Mucosa of gallbladder (tissue), 1 donor: Measurements from ENCODE around the gene ESM1. TPM values are rescaled to one million over a fixed set of nuclear protein-coding genes. Genes with fewer than 3 reads are reported as not detected.

Experiments
- DNase-seq: peaks from one replicate; pipeline ENCODE4 v3.0.0-alpha.2; 2020; ENCODE audit warnings: low spot score
- total RNA-seq: library from RNA; stranded (reverse); gene quantifications from one replicate; pipeline ENCODE4 v1.2.1, GENCODE V29; 2021
- donor health status: DM: no; HTN: no; CAD: no.

ESM1 gene
- total RNA-seq, 1 donor from 2014 or later, result 0.40 TPM

DNA sequence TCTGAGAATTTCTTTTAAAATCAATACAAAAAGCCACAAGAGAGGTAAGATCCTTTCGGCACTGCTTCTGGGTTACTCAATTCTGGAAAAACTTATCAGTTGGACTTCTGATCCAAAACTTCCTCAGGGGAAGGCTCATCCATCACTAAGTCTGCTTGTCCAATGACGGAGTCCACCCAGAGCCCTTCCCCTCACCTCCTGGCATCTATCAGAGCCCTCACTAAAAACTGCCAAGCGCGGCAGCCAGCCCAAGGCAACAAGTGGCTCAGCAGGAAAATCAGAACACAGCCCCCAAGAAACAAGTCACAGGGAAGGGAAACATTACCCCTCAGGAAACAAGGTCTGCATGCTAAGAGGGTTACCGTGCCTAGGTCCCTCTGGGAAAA lies 869 bp upstream of the ESM1 start:
- no peak for DNase-seq

DNA sequence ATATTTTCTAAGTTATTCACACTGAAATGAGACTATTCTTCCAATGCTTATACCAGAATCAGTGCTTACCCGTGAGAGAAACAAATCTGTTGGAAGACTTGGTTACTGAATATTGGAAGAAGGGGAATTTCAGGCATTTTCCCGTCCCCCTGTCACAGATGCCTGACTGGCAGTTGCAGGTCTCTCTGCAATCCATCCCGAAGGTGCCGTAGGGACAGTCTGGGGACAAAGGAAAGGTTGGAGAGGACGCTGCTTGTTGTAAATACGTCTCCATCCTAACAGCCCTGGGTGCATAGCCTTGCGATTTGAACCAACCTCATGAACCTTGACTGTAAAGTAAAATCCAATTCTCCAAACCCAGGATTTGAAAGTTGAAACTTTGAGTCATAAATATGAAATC lies 3.5 kb downstream of the ESM1 start:
- no peak for DNase-seq

DNA sequence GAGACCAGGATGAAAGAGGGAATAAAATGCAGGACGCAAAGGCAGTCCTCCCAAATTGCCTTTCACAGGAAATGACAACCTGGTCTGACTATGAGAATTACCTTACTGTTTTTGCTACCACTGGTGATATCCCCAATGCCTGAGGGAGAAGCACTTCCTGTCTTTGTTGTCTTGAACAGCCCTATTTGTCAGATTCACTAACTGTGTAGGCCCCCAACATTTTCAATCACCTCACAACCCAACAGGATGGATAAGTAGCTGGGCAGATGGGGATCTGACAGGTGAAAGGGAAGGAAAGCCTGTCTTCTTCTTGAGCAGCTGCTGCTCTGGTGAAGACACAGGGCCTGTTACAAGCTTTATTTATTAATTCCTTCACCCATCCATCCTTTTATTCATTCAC lies 9.7 kb downstream of the ESM1 start:
- DNase-seq, result no peak

DNA sequence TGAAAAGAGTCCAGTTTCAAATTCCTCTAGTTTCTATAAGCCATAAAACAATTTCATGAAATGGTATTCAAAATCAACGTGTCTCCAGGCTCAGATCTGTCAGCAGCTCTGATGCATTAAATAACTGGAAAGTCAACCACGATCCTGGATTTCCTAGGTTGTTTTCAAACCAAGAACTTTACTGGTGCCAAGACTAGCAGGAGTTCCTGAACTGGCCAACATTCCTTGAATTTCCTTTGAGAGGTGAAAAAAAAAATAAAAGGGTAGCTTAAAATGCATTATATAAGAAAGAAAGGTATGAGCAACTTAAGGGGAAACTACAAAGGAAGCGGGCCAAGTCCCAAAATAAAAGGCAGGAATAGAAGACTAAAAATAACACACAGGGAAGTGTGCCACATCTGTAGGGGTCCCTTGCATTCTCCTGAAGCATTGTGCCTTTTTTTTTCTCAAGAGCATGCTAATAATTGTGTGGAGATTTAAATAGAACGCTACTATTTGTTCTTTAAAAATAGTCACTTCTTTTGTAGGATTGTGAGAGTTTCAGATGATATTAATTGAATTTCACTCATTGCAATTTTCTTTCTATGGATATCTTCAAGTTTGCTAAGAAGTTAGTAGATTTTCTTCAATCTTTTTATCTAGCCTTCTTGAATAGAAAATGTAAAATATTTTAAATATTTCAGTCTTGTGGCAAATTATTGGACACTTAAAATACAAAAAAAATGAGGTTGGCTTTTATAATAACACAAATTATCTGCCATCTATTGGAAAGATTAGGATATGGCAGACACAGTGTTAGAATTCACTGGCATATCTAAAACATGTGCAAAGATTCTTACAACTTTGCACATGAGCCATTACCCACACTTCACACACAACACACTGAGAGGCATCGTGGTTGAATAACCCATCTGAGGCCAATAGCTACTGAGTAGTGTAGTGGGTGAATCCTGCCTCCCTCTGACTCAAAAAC lies 15.3 kb downstream of the ESM1 start:
- no peak for DNase-seq

DNA sequence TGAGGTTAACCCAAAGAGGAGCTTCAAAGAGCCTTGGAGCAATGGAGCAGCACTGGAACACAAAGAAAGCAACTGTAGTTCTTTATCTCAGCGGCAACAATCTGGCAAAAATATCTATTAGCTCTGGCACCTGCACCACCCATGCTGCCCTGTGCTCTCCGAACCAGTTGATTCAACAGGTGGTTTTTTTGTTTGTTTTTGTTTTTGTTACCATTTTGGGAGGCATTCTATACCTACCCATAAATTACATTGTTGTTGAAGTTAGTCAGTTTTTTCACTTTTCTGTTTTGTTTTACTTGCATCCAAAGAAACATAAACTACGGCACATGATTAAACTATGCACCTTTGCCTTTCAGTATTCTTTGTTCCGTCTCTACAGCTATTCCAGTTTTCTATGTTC lies 16.2 kb downstream of the ESM1 start:
- no peak for DNase-seq

DNA sequence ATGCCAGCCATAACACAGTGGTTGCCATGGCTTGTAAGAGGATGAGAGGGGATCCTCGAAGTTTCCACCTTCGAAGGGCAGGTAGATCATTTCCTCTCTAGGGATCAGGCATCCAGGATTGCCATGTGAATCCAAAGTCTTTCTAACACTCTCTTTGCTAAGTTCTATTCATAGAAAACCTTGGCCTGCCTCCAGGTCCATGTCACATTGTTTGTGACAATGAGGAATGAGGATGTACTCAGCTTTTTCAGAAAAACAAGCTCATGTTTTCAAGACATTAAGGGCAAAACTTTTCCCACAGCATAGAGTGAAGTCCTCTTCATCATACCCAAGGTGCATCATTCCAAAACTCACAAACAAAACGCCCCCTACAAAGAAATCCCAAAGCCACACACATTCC lies 19.6 kb downstream of the ESM1 start:
- peak; percentile 47 for DNase-seq

DNA sequence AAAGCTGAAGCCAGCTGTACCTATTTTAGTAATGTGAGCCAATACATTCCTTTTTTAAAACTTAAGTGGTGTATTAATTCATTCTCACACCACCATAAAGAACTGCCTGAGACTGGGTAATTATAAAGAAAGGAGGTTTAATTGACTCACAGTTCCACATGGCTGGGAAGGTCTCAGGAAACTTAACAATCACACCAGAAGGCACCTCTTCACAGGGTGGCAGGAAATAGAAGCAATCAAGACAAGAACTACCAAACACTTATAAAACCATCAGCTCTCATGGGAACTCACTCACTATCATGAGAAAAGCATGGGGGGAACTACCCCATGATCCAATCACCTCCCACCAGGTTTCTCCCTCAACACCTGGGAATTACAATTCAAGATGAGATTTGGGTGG lies 21.0 kb downstream of the ESM1 start:
- DNase-seq, result no peak

DNA sequence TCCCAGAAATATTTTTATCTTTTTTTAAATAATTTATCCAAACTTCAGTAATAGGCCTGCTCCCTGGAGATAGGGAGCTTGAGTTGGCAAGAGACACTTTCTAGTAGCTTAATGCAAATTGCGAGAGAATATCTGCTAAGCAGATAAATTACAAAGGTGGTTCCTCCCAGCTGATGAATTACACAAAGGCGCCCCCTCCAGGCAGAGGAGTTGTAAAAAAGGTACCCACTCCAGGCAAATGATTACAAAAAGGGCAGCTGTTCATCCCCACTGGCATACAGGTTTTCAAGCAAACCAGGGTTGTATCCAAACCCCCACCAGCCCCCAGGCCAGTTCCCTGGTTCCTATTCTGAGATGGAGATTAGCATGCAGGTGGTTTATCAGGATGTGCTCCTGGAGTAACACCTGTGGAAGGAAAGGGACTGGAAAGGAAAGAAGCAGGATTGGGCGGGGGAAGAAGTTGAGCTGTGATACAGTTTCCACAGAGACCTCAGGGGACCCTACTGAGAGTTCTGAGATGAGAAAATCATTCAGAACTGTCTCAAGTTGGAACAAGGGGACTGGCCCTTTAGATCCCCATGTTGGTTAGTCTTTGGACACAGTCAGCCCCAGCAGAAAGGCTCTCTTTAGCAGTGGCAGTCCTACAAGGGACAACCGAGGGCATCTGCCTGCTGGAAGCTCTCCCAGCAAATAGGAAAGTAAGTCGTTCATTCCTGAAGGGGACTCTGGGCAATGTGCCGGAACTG lies 25.5 kb downstream of the ESM1 start:
- no peak for DNase-seq

DNA sequence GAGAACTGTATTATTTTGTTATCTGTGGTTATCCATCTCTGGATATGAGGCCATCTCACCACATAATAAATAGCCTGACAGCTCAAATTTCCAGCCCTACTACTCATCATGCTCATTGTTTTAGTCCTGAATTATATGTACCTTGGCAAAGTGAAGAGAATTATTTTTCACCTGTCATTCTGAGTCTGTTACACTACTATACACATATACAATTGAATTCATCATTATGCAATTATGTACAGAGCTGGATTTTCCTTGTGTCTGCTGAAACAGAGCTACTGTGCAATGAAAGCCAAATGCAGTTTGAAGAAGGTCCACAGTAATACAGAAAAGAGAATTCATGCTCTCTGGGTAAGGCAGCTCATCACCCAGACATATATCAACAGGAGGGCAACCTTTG lies 28.5 kb downstream of the ESM1 start:
- DNase-seq, result no peak

DNA sequence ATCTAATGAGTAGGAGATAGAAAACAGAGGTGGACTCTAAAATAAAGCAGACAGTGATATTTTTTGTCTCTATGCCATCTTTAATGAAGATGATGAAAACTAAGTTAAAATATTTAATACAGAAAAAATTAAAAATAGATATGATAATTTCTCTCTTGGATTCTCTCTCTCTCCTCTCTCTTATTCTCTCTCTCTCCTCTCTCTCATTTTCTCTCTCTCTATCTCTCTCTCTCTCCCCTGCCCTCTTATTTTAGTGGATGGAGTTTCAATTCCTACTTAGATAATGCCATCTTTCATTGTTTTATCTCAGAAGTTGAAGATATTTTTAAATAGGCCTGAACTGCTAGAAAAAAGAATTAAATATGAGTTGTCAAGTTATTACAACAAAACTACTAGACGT lies 38.2 kb downstream of the ESM1 start:
- DNase-seq, result no peak

DNA sequence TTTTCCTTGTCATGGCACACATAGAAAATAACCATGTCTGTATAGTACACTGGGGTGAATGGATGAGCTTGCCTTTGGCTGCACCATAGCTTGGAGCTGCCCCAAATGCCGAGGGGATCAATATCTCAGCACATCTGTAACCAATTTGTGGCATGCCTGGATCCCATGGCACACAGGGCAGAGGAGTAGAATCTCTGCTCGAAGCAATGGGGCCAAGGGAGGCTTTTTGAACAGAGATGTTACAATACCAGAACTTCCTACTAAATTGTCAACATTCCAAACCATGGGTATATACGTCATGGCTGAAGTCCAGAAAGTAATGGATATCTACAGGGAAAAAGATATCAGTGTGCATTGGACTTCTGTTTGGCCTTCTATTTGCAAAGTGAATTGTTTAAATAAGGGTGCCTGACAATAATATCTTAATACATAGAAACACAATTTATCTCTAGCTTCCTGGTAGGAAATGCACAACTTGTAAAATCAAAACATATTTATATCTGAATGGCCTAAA lies 39.0 kb downstream of the ESM1 start:
- no peak for DNase-seq

DNA sequence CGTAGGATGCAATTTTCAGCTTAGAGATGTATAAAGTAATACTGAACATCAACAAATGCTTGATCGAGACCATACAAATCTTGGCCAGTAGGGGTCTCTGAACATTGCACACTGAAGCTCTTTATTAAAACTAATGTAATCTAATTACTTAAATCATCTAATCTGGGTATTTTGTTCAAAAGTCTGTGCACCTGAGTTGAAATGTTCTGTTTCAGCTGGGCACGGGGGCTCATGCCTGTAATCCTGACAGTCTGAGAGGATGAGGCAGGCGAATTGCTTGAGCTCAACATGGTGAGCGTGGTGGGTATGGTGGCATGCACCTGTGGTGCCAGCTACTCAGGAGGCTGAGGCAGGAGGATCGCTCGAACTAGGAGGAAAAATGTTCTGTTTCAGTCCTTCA lies 41.0 kb downstream of the ESM1 start:
- no peak for DNase-seq

DNA sequence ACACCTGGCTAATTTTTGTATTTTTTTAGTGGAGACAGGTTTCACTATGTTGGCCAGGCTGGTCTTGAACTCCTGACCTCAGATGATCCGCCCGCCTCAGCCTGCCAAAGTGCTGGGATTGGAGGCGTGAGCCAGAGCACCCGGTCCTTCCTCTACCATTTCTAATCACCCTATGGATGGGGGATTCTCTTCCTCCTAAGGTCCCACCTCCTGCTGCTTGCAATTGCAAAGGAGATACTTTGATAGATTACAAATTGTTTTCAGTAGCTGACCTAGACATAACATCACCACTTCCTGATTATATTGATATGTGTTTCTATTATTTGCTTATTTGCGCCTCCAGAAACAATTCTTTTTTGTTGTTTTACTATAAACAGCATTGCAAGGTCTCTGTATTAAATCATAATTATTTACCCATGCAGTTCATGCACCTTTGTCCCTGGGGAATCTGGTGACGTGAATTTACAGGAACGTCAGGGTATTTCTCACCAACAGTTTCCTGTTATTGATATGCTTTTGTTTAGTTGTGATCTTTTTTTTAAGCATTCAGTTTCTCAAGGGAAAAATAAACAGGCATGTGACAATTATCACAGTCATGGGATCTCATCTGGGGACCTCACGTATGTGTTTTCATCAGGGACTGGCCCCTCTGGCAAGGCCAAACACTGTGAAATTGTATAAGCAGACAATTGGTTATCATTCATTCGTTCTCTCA lies 43.2 kb downstream of the ESM1 start:
- DNase-seq, result peak; percentile 45

DNA sequence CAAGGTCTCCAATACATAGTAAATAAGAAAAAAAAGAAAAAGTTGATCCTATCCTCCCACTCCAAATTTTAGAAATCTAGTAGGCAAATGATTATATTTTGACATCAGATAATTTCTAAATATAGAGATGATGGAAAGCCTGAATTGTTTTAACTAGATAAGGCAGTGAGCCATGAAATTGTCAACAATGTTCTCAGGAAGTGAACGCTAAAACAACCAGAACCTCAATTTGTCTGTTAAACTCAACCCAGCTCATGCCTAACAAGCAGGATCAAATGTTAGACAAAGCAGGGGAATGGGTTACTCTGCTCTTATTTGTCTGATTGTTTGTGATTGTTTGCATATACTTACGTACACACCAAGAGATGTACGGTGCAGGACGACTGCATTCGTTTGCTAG lies 49.2 kb downstream of the ESM1 start:
- DNase-seq, result no peak

DNA sequence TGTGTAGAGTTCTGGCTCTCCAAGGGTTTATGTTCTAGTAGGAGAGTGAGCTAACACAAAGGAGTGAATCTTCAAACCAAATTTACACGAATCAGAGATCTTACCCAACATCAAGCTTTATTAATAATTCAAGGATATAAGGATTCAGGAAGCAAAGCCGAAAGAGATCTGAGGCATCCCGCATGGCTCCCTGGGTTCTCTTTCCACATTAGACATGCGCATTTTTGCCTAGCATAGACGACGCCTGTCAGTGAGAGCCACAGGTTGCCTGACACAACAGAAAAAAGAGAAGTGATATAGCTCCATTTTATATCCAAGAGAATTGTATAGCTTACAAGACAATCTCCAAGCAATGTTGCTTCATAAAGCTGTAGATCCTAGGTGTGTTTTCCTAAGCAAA lies 52.6 kb downstream of the ESM1 start:
- DNase-seq, result no peak

DNA sequence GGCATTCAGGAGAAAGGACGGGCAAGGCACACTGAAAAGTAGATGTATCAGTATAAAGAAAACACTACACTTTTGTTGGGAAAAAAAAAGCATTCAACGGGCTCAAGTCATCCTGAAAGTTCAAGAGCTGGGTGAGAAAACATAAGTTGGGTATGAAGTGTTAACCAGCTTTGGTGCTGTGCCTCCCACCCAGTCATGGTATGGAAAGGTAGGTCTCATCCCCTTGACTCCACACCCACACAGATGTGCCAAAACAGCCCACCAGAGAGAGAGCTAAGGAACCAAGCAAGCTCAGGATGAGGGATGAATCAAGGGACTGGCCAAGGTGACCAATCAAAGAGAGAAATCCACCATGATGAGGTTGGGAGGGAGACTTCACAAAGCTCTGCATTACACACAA lies 54.7 kb downstream of the ESM1 start:
- DNase-seq, result no peak

Other genes with a start within 250 kb of the ESM1 start
- 1.6 TPM for gene GZMK, start 38.7 kb upstream of the ESM1 start, total RNA-seq
- 5.4 TPM for gene GZMA, start 117.1 kb upstream of the ESM1 start, total RNA-seq
- 26.8 TPM for gene GPX8, start 174.6 kb upstream of the ESM1 start, total RNA-seq
- 0.20 TPM for gene CDC20B, start 187.6 kb upstream of the ESM1 start, total RNA-seq
- 0.92 TPM for gene MCIDAS, start 241.7 kb upstream of the ESM1 start, total RNA-seq
- 14.4 TPM for gene CCNO, start 248.0 kb upstream of the ESM1 start, total RNA-seq